Hepatocyte (in vitro differentiated cells): ENCODE results near the gene SNX17.

Experiments used
- EZH2 ChIP-seq: fragments of 200-600 bp; sonication (generic); IDR thresholded peaks from 2 replicates; pipeline ENCODE4 v1.6.1; 2016; ENCODE audit warnings: antibody characterized with exemption, mild to moderate bottlenecking, borderline replicate concordance
- TF ChIP-seq, protein P1 (sequence below): fragments of 200-600 bp; sonication (generic); IDR thresholded peaks from 2 replicates; pipeline ENCODE4 v1.5.1; 2016; ENCODE audit warnings: antibody characterized with exemption, mild to moderate bottlenecking; ENCODE audit not compliant: poor library complexity

DNA sequence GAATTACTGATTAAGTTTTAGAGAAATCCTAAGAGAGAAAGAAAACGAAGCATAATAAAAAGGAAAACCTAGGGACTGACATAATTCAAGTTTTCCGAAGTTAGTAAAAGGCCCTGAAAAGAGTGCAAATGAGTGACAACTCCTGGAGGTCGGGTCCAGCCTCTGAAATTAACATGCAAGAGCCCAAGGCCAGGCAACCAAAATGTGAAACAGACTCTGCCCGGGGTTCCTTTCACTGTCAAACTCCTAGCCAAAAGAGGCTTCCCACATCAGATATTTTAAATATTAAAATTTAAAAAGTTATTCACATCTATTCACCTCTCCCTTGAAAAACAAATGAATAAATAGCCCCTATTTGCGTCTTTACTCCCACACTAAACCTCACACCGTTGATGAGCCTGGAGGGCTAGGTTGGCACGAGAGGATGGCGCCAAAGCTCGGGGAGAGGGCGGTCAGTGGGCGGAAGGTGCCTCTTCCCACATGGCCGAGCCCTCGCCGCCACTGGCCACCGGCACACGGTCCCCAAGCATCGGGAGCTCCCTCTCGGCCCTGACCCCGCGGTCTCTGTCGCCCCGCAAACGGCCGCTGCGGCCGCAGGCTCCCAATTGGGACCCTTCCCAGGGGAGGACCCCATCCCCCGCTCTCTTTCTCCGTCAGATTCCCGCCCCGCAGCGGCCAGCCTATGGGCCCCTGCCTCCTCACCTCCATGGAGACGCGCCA lies 38.3 kb downstream of the SNX17 start:
- TF ChIP-seq EZH2, result no peak
- TF ChIP-seq, protein P1, sequence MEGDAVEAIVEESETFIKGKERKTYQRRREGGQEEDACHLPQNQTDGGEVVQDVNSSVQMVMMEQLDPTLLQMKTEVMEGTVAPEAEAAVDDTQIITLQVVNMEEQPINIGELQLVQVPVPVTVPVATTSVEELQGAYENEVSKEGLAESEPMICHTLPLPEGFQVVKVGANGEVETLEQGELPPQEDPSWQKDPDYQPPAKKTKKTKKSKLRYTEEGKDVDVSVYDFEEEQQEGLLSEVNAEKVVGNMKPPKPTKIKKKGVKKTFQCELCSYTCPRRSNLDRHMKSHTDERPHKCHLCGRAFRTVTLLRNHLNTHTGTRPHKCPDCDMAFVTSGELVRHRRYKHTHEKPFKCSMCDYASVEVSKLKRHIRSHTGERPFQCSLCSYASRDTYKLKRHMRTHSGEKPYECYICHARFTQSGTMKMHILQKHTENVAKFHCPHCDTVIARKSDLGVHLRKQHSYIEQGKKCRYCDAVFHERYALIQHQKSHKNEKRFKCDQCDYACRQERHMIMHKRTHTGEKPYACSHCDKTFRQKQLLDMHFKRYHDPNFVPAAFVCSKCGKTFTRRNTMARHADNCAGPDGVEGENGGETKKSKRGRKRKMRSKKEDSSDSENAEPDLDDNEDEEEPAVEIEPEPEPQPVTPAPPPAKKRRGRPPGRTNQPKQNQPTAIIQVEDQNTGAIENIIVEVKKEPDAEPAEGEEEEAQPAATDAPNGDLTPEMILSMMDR, result no peak
